ENCODE data around the gene C1QTNF4.
A peak's percentile ranks its signal among the peaks of the same experiment; 100 is the strongest.

Gene C1QTNF4

GRCh38 chr11:47578524-47579494 is 15.4 kb downstream of the C1QTNF4 start, which contains the start of the genes KBTBD4 and NDUFS3:
KBTBD4 (minus strand) TSS chr11:47578970; CDS start chr11:47578951, 19 bp downstream.
NDUFS3 (plus strand) TSS chr11:47579074; CDS start chr11:47579092, 18 bp downstream.
- TF ChIP-seq CTCF (IDR thresholded peaks at IDR 0.05; ENCODE audit: low read depth, low read length), result no peak
- peak; percentile 92 to 93 for DNase-seq (ENCODE audit: low read depth in 2 of 2)
- H3K4me3 ChIP-seq (replicated peaks in 1 of 2; ENCODE audit: low read depth in 2 of 2, low read length in 2 of 2), result peak within 1 kb of the TSS; percentile 96 to 99

- peak overlapping the region in 1 of 2 donors; percentile 99 for H3K4me3 ChIP-seq (replicated peaks in 1 of 2; ENCODE audit: low read depth in 2 of 2, low read length in 2 of 2)
- no peak for TF ChIP-seq CTCF (IDR thresholded peaks at IDR 0.05; ENCODE audit: low read depth, low read length)
- DNase-seq (ENCODE audit: low read depth in 2 of 2), result no peak
Observed at GRCh38 chr11:47577460-47578041, 16.7 kb downstream of the C1QTNF4 start.

- no peak for TF ChIP-seq CTCF (IDR thresholded peaks at IDR 0.05; ENCODE audit: low read depth, low read length)
- DNase-seq (ENCODE audit: low read depth in 2 of 2), result no peak
- H3K4me3 ChIP-seq (replicated peaks in 1 of 2; ENCODE audit: low read depth in 2 of 2, low read length in 2 of 2), result no peak overlapping the region
Observed at GRCh38 chr11:47573321-47573720, 20.9 kb downstream of the C1QTNF4 start.

- TF ChIP-seq CTCF (IDR thresholded peaks at IDR 0.05; ENCODE audit: low read depth, low read length), result no peak
- DNase-seq (ENCODE audit: low read depth in 2 of 2), result peak; percentile 25 to 65
- no peak overlapping the region for H3K4me3 ChIP-seq (replicated peaks in 1 of 2; ENCODE audit: low read depth in 2 of 2, low read length in 2 of 2)
Observed at GRCh38 chr11:47572715-47573255, 21.4 kb downstream of the C1QTNF4 start.

GRCh38 chr11:47571895-47572294 is 22.3 kb downstream of the C1QTNF4 start:
- no peak for TF ChIP-seq CTCF (IDR thresholded peaks at IDR 0.05; ENCODE audit: low read depth, low read length)
- peak in 1 of 2 donors; percentile 81 for DNase-seq (ENCODE audit: low read depth in 2 of 2)
- no peak overlapping the region for H3K4me3 ChIP-seq (replicated peaks in 1 of 2; ENCODE audit: low read depth in 2 of 2, low read length in 2 of 2)

- no peak for TF ChIP-seq CTCF (IDR thresholded peaks at IDR 0.05; ENCODE audit: low read depth, low read length)
- no peak for DNase-seq (ENCODE audit: low read depth in 2 of 2)
- no peak overlapping the region for H3K4me3 ChIP-seq (replicated peaks in 1 of 2; ENCODE audit: low read depth in 2 of 2, low read length in 2 of 2)
Observed at GRCh38 chr11:47571357-47571729, 22.9 kb downstream of the C1QTNF4 start.

Data from cardiac fibroblast (primary cell).